Measurements from ENCODE around the gene ADAMTSL3. TPM values are rescaled to one million over a fixed set of nuclear protein-coding genes. Genes with fewer than 3 reads are reported as not detected.

Gene ADAMTSL3
- total RNA-seq, 1 donor = under 0.01 TPM

DNA sequence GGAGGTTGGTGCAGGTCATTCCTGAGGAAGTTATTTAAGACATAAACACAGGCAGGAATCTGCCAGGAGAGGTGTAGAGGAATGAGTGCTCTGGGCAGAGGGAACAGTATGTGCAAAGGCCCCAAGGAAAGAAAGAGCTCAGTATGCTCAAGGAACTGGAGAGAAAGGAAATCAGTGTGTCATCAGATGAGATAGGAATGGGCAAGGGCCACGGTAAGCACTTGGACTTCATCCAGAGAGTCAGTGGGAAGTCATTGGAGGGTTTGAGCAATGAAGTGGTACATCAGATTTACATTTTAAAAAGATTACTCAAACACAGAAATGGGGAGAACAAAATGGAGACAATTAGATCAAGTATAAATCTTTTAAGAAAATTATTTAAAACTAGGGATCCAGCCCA lies 272.2 kb downstream of the ADAMTSL3 start:
- no peak overlapping the region for H3K4me3 ChIP-seq (ENCODE audit: low read depth, low read length)
- no peak for DNase-seq (ENCODE audit: low read depth)
- TF ChIP-seq, protein P1, sequence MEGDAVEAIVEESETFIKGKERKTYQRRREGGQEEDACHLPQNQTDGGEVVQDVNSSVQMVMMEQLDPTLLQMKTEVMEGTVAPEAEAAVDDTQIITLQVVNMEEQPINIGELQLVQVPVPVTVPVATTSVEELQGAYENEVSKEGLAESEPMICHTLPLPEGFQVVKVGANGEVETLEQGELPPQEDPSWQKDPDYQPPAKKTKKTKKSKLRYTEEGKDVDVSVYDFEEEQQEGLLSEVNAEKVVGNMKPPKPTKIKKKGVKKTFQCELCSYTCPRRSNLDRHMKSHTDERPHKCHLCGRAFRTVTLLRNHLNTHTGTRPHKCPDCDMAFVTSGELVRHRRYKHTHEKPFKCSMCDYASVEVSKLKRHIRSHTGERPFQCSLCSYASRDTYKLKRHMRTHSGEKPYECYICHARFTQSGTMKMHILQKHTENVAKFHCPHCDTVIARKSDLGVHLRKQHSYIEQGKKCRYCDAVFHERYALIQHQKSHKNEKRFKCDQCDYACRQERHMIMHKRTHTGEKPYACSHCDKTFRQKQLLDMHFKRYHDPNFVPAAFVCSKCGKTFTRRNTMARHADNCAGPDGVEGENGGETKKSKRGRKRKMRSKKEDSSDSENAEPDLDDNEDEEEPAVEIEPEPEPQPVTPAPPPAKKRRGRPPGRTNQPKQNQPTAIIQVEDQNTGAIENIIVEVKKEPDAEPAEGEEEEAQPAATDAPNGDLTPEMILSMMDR (IDR thresholded peaks at IDR 0.05; ENCODE audit: insufficient read depth, low read depth, low read length) = no peak

DNA sequence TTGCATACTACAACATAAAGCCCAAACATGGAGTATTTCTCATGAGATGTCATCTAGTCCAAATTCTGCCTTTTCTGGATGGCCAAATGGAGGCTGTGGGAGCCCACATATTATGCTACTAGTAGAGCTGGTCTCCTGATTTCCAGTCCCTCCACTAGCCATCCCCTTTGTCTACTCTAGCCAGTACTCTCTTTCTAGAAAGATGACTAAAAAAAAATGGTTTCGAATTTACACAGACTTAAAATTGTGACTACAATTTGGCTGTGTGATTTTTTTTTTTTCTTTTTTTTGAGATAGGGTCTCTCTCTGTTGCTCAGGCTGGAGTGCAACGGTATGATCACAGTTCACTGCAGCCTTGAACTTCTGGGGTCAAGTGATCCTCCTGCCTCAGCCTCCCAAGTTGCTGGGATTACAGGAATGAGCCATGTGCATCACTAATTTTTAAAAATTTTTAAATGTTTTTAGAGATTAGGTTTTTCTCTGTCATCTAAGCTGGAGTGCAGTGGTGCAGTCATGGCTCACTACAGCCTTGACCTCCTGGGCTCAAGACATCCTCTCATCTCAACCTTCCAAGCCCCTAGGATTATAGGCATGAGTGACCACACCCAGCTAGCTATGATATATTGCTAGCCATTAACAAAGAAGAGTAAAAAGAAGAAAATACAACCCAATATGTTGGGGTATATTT lies 273.9 kb downstream of the ADAMTSL3 start:
- no peak for DNase-seq (ENCODE audit: low read depth)
- no peak overlapping the region for H3K4me3 ChIP-seq (ENCODE audit: low read depth, low read length)
- TF ChIP-seq, protein P1 (IDR thresholded peaks at IDR 0.05; ENCODE audit: insufficient read depth, low read depth, low read length) = no peak

DNA sequence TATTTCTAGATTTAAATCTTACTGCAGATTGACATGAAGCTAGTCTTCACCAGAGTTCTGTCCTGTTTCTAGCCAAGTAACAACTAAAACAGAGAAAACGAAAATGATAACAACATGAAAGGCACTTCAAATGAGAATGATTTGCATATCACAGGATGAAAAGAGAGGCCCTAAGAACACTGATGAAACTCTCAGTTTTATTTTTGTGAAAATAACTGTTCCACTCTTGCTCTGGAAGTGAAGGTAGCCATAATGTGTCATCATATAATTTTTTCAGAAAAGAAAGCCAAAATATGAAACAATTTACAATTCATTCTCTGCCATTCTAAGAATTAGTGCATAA lies 274.4 kb downstream of the ADAMTSL3 start:
- DNase-seq (ENCODE audit: low read depth) = no peak
- TF ChIP-seq, protein P1 (IDR thresholded peaks at IDR 0.05; ENCODE audit: insufficient read depth, low read depth, low read length) = no peak
- no peak overlapping the region for H3K4me3 ChIP-seq (ENCODE audit: low read depth, low read length)

DNA sequence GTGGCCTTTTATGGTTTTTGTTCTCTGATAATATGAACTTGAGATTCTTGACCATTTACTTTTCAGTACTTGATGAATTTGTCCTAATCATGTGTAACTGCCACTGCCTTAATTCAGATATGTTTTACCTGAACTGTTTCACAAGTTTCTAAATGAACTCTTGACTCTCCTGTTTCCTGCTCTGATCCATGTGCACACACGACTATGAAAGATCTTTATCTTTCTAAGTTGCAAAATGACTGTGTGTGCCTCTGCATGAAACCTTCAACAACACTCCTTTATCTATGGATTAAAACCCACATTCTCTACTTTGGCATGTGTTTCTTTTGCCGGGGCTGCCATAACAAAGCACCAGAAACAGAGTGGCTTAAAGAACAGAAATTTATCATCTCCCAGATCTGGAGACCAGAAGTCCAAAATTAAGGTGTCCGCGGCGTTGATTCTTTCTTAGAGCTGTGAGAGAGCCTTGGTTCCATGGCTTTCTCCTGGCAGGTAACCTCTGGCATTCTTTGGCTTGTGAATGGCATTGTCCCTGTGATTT lies 275.0 kb downstream of the ADAMTSL3 start:
- TF ChIP-seq, protein P1 (IDR thresholded peaks at IDR 0.05; ENCODE audit: insufficient read depth, low read depth, low read length) = no peak
- DNase-seq (ENCODE audit: low read depth) = no peak

DNA sequence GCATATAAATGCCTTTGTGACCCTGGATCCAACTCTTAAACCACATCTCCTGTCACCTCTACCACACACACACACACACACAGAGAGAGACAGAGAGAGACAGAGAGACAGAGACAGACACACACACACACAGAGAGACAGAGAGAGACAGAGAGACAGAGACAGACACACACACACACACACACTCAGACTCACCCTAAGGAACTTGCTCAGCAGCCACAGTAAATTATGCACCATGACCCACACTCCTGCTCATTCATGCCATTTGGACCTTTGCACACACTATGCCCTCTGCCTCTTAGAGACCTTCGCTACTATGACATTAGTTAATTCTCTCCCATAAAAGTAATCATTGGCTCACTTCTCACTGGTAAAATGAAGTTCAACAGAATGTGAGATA lies 275.7 kb downstream of the ADAMTSL3 start:
- no peak overlapping the region for H3K4me3 ChIP-seq (ENCODE audit: low read depth, low read length)

More for the DNA sequence above, 275.0 kb downstream of the ADAMTSL3 start:
- no peak overlapping the region for H3K4me3 ChIP-seq (ENCODE audit: low read depth, low read length)

DNA sequence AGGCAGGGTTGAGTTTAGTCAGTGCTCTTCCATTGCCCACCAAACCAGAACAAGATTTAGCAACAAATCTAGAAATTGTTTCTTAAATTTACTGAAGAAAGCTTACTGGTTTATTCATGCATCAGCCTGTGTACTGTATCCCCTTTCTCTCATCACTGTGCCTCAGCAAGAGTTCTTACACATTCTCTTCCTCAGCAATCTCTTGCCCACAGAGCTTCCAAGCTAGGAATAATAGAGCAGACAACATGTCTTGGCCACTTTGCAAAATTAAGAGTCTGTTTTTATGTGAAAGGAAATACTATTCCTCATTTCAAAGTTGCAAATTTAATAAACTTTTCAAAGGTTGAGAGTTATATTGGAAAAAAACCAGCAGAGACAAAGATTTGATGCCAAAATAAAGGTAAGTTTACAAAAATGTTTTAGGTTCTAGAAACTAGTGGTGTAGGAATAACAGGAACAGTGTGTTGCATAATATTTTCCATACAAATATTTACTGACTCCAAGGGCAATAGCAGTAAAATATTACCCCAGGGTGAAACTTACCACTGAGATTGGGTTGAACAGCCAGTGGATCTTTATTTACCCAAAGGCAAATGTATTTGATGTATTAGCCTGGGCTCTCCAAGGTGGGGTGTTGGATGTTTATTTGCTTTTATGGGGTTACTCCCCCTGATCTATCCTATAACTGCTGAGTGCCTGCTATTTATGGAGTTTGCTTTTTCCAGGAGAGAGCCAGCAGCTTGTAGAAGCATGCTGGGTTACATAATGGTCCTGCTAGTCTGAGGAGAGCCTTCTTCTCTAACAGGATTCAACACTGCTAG lies 276.7 kb downstream of the ADAMTSL3 start:
- TF ChIP-seq, protein P1 (IDR thresholded peaks at IDR 0.05; ENCODE audit: insufficient read depth, low read depth, low read length) = no peak
- peak; percentile 28 for DNase-seq (ENCODE audit: low read depth)

More for the DNA sequence above, 275.7 kb downstream of the ADAMTSL3 start:
- no peak for DNase-seq (ENCODE audit: low read depth)
- TF ChIP-seq, protein P1 (IDR thresholded peaks at IDR 0.05; ENCODE audit: insufficient read depth, low read depth, low read length) = no peak

More for the DNA sequence above, 276.7 kb downstream of the ADAMTSL3 start:
- H3K4me3 ChIP-seq (ENCODE audit: low read depth, low read length) = no peak overlapping the region

Measured in fibroblast of villous mesenchyme (primary cell).